Smooth muscle cell (in vitro differentiated cells): ENCODE results near the gene PRKCE. TPM values are rescaled to one million over a fixed set of nuclear protein-coding genes. Genes with fewer than 3 reads are reported as not detected.

Experiments
- DNase-seq: peaks from one replicate; lab custom pipeline; 2025; ENCODE audit not compliant: unreplicated experiment; lab: John Stamatoyannopoulos, UW
- H2AFZ ChIP-seq: fragments of 200-600 bp; sonication (generic); 2 replicates; pipeline ENCODE4 v1.6.0; 2016; ENCODE audit warnings: antibody characterized with exemption, low read depth, mild to moderate bottlenecking
- H3F3A ChIP-seq: fragments of 200-600 bp; sonication (generic); 2 replicates; pipeline ENCODE4 v1.6.0; 2017; ENCODE audit warnings: antibody characterized with exemption, low read depth
- H3K27ac ChIP-seq: fragments of 200-600 bp; sonication (generic); 2 replicates; pipeline ENCODE4 v1.5.1; 2016; ENCODE audit warnings: low read depth, mild to moderate bottlenecking
- H3K27me3 ChIP-seq: fragments of 200-600 bp; sonication (generic); 2 replicates; pipeline ENCODE4 v1.6.1; 2016; ENCODE audit warnings: low read depth, mild to moderate bottlenecking
- H3K36me3 ChIP-seq: fragments of 200-600 bp; sonication (generic); 2 replicates; pipeline ENCODE4 v1.5.1; 2016; ENCODE audit warnings: low read depth
- H3K4me1 ChIP-seq: fragments of 200-600 bp; sonication (generic); 2 replicates; pipeline ENCODE4 v1.5.1; 2016; ENCODE audit warnings: low read depth
- H3K4me2 ChIP-seq: fragments of 200-600 bp; sonication (generic); 2 replicates; pipeline ENCODE4 v1.6.0; 2016; ENCODE audit warnings: mild to moderate bottlenecking
- H3K4me3 ChIP-seq: fragments of 200-600 bp; sonication (generic); 2 replicates; pipeline ENCODE4 v1.5.1; 2016; ENCODE audit warnings: mild to moderate bottlenecking
- H3K79me2 ChIP-seq: fragments of 200-600 bp; sonication (generic); 2 replicates; pipeline ENCODE4 v1.6.0; 2016; ENCODE audit warnings: low read depth, mild to moderate bottlenecking
- H3K9ac ChIP-seq: fragments of 200-600 bp; sonication (generic); 2 replicates; pipeline ENCODE4 v1.6.0; 2016; ENCODE audit warnings: low read depth
- H3K9me3 ChIP-seq: fragments of 200-600 bp; sonication (generic); replicated peaks from 2 replicates; pipeline ENCODE4 v1.5.1; 2016; ENCODE audit warnings: low read depth
- H4K20me1 ChIP-seq: fragments of 200-600 bp; sonication (generic); 2 replicates; pipeline ENCODE4 v1.6.0; 2016; ENCODE audit warnings: low read depth
- WGBS: methylation state at CpG from one replicate; pipeline ENCODE4 v1.1.7; 2016; ENCODE audit warnings: low lambda C conversion rate; 5-methylcytosine and 5-hydroxymethylcytosine counted together
- polyA plus RNA-seq: library from polyadenylated mRNA; unstranded; fragments of >200 nt; fragmentation: Nextera tagmentation; extraction: Ambion mirVana; gene quantifications from 2 replicates; pipeline ENCODE4 v1.2.1, GENCODE V29; 2016
- total RNA-seq: library from RNA; depleted of rRNA; stranded (reverse); fragments of >200 nt; gene quantifications from 2 replicates; pipeline ENCODE4 v1.2.3, GENCODE V29; 2014
- TF ChIP-seq, protein P1 (sequence below): fragments of 200-600 bp; sonication (generic); IDR thresholded peaks from 2 replicates; pipeline ENCODE4 v1.5.1; 2017; ENCODE audit warnings: borderline replicate concordance, mild to moderate bottlenecking, antibody characterized with exemption; ENCODE audit not compliant: insufficient read depth, poor library complexity, severe bottlenecking

Gene PRKCE
- total and polyA plus RNA-seq, 2 experiments from 2014 or later: 20.6 to 29.1 TPM

DNA sequence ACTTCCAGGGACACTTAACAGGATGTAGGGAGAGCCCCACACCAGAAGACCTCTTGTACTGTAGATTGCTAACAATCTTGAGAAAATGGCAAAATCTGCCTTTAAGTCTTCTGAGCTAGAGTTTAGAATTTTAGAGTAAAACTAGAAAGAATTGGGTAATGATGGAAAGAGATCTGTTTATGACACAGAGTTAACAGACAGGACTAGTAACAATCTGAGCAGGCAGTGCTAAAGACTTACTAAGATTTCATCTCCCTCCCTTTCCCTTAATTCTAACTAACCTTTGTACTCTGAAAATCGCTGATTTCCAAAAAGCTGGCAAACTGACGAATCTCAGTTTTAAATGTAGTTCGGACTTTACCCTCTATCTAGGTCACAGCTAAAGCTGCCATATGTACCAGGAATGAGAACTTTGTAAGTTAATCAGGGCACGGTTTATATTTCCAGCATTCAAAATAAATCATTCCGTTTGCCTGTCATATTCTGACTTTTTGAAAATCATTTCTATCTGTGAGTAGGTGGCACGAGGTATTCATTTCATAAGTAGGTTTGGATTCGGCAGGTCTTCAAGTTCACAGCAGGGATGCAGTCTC lies 389.2 kb downstream of the PRKCE start:
- H3K4me1 ChIP-seq: peaks cover under 1% of the 10 kb centered on the region
- TF ChIP-seq, protein P1, sequence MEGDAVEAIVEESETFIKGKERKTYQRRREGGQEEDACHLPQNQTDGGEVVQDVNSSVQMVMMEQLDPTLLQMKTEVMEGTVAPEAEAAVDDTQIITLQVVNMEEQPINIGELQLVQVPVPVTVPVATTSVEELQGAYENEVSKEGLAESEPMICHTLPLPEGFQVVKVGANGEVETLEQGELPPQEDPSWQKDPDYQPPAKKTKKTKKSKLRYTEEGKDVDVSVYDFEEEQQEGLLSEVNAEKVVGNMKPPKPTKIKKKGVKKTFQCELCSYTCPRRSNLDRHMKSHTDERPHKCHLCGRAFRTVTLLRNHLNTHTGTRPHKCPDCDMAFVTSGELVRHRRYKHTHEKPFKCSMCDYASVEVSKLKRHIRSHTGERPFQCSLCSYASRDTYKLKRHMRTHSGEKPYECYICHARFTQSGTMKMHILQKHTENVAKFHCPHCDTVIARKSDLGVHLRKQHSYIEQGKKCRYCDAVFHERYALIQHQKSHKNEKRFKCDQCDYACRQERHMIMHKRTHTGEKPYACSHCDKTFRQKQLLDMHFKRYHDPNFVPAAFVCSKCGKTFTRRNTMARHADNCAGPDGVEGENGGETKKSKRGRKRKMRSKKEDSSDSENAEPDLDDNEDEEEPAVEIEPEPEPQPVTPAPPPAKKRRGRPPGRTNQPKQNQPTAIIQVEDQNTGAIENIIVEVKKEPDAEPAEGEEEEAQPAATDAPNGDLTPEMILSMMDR: no peak
- H2AFZ ChIP-seq: no peak overlapping the region
- H3K9ac ChIP-seq: no peak overlapping the region
- no peaks in the 10 kb centered on the region for H3K79me2 ChIP-seq
- no peaks in the 10 kb centered on the region for H3K9me3 ChIP-seq
- no peak overlapping the region for H3K27ac ChIP-seq
- no peak overlapping the region for H3K4me2 ChIP-seq
- no peaks in the 10 kb centered on the region for H3K36me3 ChIP-seq
- no peak overlapping the region for H3K4me3 ChIP-seq
- peaks cover 3% of the 10 kb centered on the region for H3F3A ChIP-seq
- whole genome bisulfite sequencing: 96% methylated on average over 7 of the region's 7 CpGs
- no peaks in the 10 kb centered on the region for H3K27me3 ChIP-seq
- DNase-seq: no peak
- no peaks in the 10 kb centered on the region for H4K20me1 ChIP-seq

DNA sequence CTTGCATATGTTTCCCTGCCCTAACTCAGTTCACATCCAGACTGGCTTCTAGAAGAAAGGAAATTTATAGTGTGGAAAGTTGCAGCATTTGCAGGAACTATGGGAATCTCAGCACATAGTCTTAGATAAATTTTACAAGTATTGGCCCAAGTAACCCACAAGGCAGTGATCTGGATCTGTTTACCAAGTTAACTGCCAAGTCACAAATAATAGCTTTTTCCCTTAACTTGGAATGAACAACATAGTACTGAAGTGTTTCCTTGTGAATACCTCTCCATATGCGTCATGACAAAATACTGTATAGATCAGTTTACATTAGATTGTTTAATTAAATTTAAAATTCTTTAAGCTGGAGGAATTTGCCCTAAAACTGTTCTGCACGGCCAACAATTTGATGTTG lies 390.0 kb downstream of the PRKCE start:
- H3K4me1 ChIP-seq: peaks cover 4% of the 10 kb centered on the region
- 62% methylated on average over 2 of the region's 2 CpGs for WGBS
- TF ChIP-seq, protein P1: no peak
- no peaks in the 10 kb centered on the region for H3K36me3 ChIP-seq
- no peaks in the 10 kb centered on the region for H3K27me3 ChIP-seq
- peaks cover 3% of the 10 kb centered on the region for H3F3A ChIP-seq
- H3K9me3 ChIP-seq: no peaks in the 10 kb centered on the region
- no peaks in the 10 kb centered on the region for H3K79me2 ChIP-seq
- no peak overlapping the region for H3K27ac ChIP-seq
- H2AFZ ChIP-seq: no peak overlapping the region
- H3K4me2 ChIP-seq: no peak overlapping the region
- DNase-seq: no peak
- H4K20me1 ChIP-seq: no peaks in the 10 kb centered on the region
- no peak overlapping the region for H3K4me3 ChIP-seq
- no peak overlapping the region for H3K9ac ChIP-seq

DNA sequence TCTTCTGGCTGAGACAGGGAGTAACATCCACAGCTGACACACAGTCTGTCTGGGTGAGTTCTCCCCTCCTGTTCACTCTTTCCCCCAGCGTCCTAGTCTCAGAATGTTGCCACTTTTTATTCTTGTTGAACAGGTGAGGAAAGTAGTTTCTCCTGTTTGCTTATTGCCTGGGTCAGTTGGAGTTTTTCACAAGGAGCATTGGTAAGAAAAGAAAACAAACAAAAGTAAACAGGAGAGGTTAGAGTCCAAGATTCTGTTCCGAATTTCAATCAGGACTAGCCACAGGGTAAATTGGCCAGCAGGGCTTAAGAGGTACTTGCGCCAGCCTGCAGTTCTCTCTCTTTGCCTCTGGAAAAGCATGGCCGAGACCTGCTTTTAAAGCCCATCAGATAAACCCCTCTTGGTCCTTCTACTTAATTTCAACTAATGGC lies 390.7 kb downstream of the PRKCE start:
- no peak for DNase-seq
- H3K79me2 ChIP-seq: no peaks in the 10 kb centered on the region
- H3K4me1 ChIP-seq: peaks cover 4% of the 10 kb centered on the region
- WGBS: 84% methylated on average over 4 of the region's 4 CpGs
- H3K4me2 ChIP-seq: no peak overlapping the region
- H3F3A ChIP-seq: peaks cover 3% of the 10 kb centered on the region
- H3K36me3 ChIP-seq: no peaks in the 10 kb centered on the region
- no peaks in the 10 kb centered on the region for H4K20me1 ChIP-seq
- no peak overlapping the region for H3K4me3 ChIP-seq
- TF ChIP-seq, protein P1: no peak
- H3K27me3 ChIP-seq: no peaks in the 10 kb centered on the region
- no peak overlapping the region for H3K27ac ChIP-seq
- no peak overlapping the region for H2AFZ ChIP-seq
- no peaks in the 10 kb centered on the region for H3K9me3 ChIP-seq
- H3K9ac ChIP-seq: no peak overlapping the region

DNA sequence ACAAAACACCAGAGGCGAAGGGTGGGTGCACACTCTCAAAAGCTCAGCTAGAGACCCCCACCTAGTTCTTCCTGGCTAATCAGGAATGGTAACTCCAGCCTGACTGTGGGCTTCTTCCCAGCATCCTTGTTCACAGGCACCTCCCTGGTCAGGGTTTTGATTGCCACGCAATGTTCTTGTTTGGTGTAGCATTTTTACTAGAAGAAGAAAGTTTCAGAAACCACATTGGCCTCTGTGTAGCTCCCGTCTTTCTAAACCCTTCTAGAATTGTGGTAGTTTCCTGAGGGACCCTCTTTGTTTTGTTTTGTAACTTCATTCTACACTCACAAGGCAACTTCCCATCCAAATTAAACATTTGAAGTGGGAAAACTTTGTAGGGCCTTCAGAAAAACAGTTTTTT lies 391.2 kb downstream of the PRKCE start:
- DNase-seq: no peak
- Histone ChIP-seq H3F3A (peaks cover 3% of the 10 kb centered on the region), H3K36me3 (no peaks in the 10 kb centered on the region), H3K4me1 (peaks cover 4% of the 10 kb centered on the region), H3K4me2 (no peak overlapping the region), H3K27ac (no peak overlapping the region), H3K9me3 (no peaks in the 10 kb centered on the region), H3K27me3 (no peaks in the 10 kb centered on the region), H3K4me3 (no peak overlapping the region), H4K20me1 (no peaks in the 10 kb centered on the region), H3K79me2 (no peaks in the 10 kb centered on the region), H3K9ac (no peak overlapping the region), H2AFZ (no peak overlapping the region)
- TF ChIP-seq, protein P1: no peak
- 97% methylated on average over 3 of the region's 3 CpGs for WGBS
